Right lobe of liver (tissue), 6 donors: Measurements from ENCODE around the gene NKD2. TPM values are rescaled to one million over a fixed set of nuclear protein-coding genes. Genes with fewer than 3 reads are reported as not detected.

Experiments
- ATAC-seq, 4 donors: fragments of 200-7000 bp; cut with Tn5 transposase; one replicate each; pipeline ENCODE4 v1.9.1; 2020; ENCODE audit warnings: mild to moderate bottlenecking in 4 of 4, moderate library complexity in 4 of 4
- DNase-seq, 3 donors: peaks; one replicate each; pipeline ENCODE4 v3.0.0-alpha.2; 2020
- H3K27ac ChIP-seq, 3 donors: fragments of 200-600 bp; one replicate each; pipeline ENCODE4 v1.8.0; 2022
- H3K27me3 ChIP-seq, 2 donors: fragments of 200-600 bp; one replicate each; pipeline ENCODE4 v1.8.0; 2022
- H3K36me3 ChIP-seq, 4 donors: fragments of 200-600 bp; sonication (generic) in 1 of 4; one replicate each; pipeline versions ENCODE4 v1.5.1 to v1.8.0; 2017 to 2022; ENCODE audit warnings: control low read depth in 1 of 4
- H3K4me1 ChIP-seq, 4 donors: fragments of 200-600 bp; sonication (generic) in 1 of 4; one replicate each; pipeline versions ENCODE4 v1.5.1 to v1.8.0; 2017 to 2022; ENCODE audit warnings: control low read depth in 1 of 4
- H3K4me3 ChIP-seq, 3 donors: fragments of 200-600 bp; one replicate each; pipeline ENCODE4 v1.8.0; 2022
- H3K9me3 ChIP-seq, 4 donors: fragments of 200-600 bp; sonication (generic) in 1 of 4; one replicate each; pipeline versions ENCODE4 v1.5.1 to v1.8.0; 2017 to 2022; ENCODE audit warnings: control low read depth in 1 of 4
- POLR2A ChIP-seq: fragments of 450-650 bp; IDR thresholded peaks from one replicate; pipeline ENCODE4 v1.6.1; 2017; ENCODE audit warnings: antibody characterized with exemption, mild to moderate bottlenecking
- WGBS: methylation state at CpG from one replicate; pipeline ENCODE4 v1.1.6; 2018; ENCODE audit warnings: low coverage, low lambda C conversion rate; ENCODE audit not compliant: insufficient coverage; ENCODE audit errors: missing lambda C conversion rate; 5-methylcytosine and 5-hydroxymethylcytosine counted together
- intact Hi-C, 2 donors: fragments of 100-400 bp; cut with DNase I; formaldehyde crosslinking; loops; one replicate each; pipeline versions ENCODE4 v1.11.2 to v1.14.1; 2022
- long read RNA-seq: library from polyadenylated mRNA; unstranded; transcript quantifications from one replicate; pipeline ENCODE4 v2.0.0, GENCODE V29; 2019
- total RNA-seq, 6 experiments: library from RNA; depleted of rRNA in 2 of 6; stranded (reverse); fragments of >200 nt in 2 of 6; fragmentation: NEBNext Ultra II Directional in 3 of 6; extraction: Animal tissue kit (Norgen Biotek cat#: 25700) in 3 of 6; gene quantifications; one replicate each; pipeline versions ENCODE4 v1.1.0 to v1.2.4, GENCODE V29; 2016 to 2023
- TF ChIP-seq, protein P1 (sequence below), 4 donors: fragments of 200-600 bp in 3 of 4; fragments of 450-650 bp in 1 of 4; IDR thresholded peaks; one replicate each; pipeline versions ENCODE4 v1.5.1 to v1.8.0; 2016 to 2022; ENCODE audit warnings: antibody characterized with exemption in 4 of 4, mild to moderate bottlenecking in 2 of 4
- donor health status: DM: no; HTN: yes; CAD: no.
- donor health status: DM: no; HTN: no; CAD: no.
- donor health status: DM: no; HTN: no; CAD: no.
- donor health status: DM: no; HTN: yes; CAD: no.
- donor health status: DM: no; HTN: yes; CAD: no.

Gene NKD2, protein sequence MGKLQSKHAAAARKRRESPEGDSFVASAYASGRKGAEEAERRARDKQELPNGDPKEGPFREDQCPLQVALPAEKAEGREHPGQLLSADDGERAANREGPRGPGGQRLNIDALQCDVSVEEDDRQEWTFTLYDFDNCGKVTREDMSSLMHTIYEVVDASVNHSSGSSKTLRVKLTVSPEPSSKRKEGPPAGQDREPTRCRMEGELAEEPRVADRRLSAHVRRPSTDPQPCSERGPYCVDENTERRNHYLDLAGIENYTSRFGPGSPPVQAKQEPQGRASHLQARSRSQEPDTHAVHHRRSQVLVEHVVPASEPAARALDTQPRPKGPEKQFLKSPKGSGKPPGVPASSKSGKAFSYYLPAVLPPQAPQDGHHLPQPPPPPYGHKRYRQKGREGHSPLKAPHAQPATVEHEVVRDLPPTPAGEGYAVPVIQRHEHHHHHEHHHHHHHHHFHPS
- 1 to 10 TPM in 4 of 6 experiments, under 1 TPM in 2; 0.93 to 2.9 (median 2.2) TPM for total RNA-seq
- long read RNA-seq: 0 reads

DNA sequence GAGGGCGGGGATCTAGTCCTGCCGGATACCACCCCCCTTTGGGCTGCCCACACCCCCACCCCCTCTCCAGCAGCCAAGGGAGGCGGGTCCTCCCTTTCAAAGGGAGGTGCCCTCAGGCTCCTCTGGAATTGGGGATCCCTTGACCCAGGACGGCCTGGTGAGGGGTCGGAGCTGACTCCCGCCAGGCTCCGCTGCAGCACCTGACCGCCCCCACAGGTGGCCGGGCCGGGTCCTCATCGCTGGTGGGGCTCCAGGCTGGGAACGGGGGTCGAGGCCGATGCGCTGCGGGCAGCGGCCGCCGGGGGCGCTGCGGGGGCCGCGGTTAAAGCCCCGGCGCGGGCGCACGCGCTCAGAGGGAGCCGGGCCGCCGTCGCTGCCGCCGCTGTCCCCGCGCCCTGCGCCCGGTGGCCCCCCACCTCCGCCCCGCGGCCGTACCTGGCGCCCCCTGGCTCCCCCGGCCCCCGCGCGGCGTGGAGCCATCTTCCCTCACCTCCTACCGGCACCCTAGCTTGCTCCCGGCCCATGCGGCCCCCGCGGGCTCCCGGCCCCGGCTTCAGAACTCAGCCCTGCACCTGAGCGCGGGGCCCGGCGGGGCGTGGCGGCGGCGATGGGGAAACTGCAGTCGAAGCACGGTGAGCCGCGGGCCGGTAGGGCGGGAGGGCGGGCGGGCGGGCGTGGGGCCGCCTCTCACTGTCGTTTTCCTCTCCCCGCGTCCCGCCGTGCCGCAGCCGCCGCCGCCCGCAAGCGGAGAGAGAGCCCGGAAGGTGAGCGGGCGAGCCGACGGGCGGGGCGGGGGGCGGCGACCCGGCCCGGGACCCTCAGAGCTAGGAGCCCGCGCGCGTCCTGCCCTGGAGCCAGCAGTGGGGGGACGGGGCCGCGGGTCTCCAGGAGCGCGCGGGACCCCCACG is at the start of gene NKD2:
Gene NKD2, plus strand, starts transcription at position 352 of the 908 bp plus-strand sequence. Its CDS starts 256 bp downstream, at position 608.
- Histone ChIP-seq H3K36me3 (no peaks in the 10 kb centered on the region), H3K9me3 (no peaks in the 10 kb centered on the region), H3K4me1 (peaks cover 0 to 14% (median 2%) of the 10 kb centered on the region in 4 donors), H3K4me3 (peak within 1 kb of the TSS; percentile 31 to 51 (median 32)), H3K27ac (no peak within 1 kb of the TSS), H3K27me3 (peaks cover 0 to 12% of the 10 kb centered on the region in 2 donors)
- DNase-seq (peak; percentile 42 to 49 (median 45)), ATAC-seq (peak; percentile 23 to 45 (median 35))
- no CpG with 5 or more reads among the region's 108 CpGs for WGBS
- peak; percentile 59 for TF ChIP-seq POLR2A
- TF ChIP-seq, protein P1, sequence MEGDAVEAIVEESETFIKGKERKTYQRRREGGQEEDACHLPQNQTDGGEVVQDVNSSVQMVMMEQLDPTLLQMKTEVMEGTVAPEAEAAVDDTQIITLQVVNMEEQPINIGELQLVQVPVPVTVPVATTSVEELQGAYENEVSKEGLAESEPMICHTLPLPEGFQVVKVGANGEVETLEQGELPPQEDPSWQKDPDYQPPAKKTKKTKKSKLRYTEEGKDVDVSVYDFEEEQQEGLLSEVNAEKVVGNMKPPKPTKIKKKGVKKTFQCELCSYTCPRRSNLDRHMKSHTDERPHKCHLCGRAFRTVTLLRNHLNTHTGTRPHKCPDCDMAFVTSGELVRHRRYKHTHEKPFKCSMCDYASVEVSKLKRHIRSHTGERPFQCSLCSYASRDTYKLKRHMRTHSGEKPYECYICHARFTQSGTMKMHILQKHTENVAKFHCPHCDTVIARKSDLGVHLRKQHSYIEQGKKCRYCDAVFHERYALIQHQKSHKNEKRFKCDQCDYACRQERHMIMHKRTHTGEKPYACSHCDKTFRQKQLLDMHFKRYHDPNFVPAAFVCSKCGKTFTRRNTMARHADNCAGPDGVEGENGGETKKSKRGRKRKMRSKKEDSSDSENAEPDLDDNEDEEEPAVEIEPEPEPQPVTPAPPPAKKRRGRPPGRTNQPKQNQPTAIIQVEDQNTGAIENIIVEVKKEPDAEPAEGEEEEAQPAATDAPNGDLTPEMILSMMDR (IDR thresholded peaks at IDR 0.05): peak; percentile 40 to 83 (median 55)
- intact Hi-C loops: no loop called here

DNA sequence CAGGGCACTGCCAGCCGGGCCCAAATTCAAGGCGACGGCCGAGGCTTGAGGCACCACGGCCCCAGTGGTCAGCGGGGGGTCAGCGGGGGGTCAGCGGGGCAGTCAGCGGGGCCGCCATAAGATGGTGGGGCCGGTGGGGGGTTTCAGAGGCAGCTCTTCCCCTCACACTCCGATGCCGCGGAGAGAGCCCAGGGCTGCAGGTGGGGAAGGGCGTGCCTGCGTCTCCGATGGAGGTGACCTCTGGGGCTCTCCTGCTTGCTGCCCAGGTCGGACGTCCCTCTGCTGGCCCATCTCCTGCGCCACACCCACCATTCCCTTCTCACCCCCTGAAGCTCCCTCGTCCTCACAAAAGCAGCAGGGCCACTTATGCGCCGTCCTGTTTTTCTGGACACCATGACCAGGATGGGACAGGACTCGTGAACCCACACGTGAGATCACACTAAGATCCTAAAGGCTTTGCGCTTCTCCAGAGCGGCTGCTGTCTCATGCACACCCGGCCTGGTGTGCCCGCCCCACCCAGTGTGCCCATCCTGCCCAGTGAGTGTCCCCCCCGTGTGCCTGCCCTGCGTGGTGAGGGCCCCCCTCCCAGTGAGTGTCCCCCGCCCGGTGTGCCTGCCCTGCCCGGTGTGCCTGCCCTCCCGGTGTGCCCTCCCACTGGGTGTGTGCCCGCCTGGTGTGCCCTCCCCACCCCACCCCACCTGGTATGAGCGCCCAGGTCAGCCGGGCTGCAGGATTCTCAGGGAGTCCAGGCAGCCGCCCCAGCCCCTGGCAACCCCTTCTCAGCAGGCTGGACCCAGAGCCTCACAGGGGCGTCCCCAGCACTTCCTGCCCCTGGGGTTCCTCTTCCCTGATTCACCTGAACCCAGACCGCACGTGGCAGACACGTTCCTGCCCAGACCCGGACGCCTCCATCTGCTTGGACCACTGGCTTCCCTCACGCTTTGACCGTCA is 48.7 kb upstream of the NKD2 start:
- Histone ChIP-seq H3K27me3 (no peaks in the 10 kb centered on the region), H3K36me3 (no peaks in the 10 kb centered on the region), H3K4me1 (peaks cover 0 to 14% (median 9%) of the 10 kb centered on the region in 4 donors), H3K27ac (peak overlapping the region in 1 of 3 donors; percentile 15), H3K4me3 (no peak overlapping the region), H3K9me3 (no peaks in the 10 kb centered on the region)
- TF ChIP-seq, protein P1 (IDR thresholded peaks at IDR 0.05): no peak
- WGBS: 80% methylated on average over 4 of the region's 47 CpGs
- intact Hi-C loops: no loop called here
- DNase-seq: peak in 1 of 3 donors; percentile 84
- peak in 2 of 4 donors; percentile 1 to 24 for ATAC-seq

DNA sequence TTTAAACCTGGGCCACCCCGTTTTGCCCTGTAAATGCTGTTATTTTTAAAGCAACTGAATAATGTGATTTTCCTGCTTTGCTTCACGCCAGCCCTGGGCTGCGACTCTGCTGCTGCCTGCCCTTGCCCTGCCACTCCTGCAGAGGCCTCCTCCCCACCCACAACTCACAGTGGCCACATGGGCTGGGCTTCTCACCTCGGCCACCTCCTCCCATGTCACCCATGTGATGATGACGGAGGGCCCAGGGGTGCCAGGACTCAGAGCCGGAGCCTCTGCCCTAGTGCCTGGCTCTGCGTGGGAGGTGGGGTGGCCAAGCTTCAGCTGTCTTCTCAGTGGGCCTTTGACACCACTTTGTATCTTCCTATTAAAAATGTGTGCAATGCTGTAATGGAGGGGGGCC is 48.1 kb upstream of the NKD2 start:
- DNase-seq (peak in 2 of 3 donors; percentile 73 to 92), ATAC-seq (peak; percentile 5 to 53 (median 34))
- TF ChIP-seq, protein P1 (IDR thresholded peaks at IDR 0.05): no peak
- peak; percentile 58 for TF ChIP-seq POLR2A
- H3K4me1 ChIP-seq: peaks cover 0 to 14% (median 9%) of the 10 kb centered on the region in 4 donors
- H3K4me3 ChIP-seq: no peak overlapping the region
- no peaks in the 10 kb centered on the region for H3K9me3 ChIP-seq
- no peak overlapping the region for H3K27ac ChIP-seq
- 87% methylated on average over 3 of the region's 7 CpGs for WGBS
- no peaks in the 10 kb centered on the region for H3K27me3 ChIP-seq
- intact Hi-C loops: no loop called here
- H3K36me3 ChIP-seq: no peaks in the 10 kb centered on the region
